Natural killer cell (primary cell): ENCODE measurements around the gene FOXA2. TPM values are rescaled to one million over a fixed set of nuclear protein-coding genes. Genes with fewer than 3 reads are reported as not detected.

Experiments
- ATAC-seq, 3 donors: fragments of 150-1000 bp in 2 of 3; fragments of 200-7000 bp in 1 of 3; cut with Tn5 transposase; 1 replicate in 1 of 3; 2 replicates in 2 of 3; pipeline ENCODE4 v1.10.0; 2021; ENCODE audit warnings: mild to moderate bottlenecking in 2 of 3, moderate library complexity in 2 of 3
- DNase-seq, 2 donors: peaks; one replicate each; pipeline versions ENCODE4 v3.0.0 to v3.0.0-alpha.2; 2013 to 2021; ENCODE audit warnings: mixed read lengths in 1 of 2
- H3K27ac ChIP-seq: one replicate; pipeline ENCODE4 v1.5.1; 2013; ENCODE audit warnings: mild to moderate bottlenecking, low read length
- H3K27me3 ChIP-seq: one replicate; pipeline ENCODE4 v1.6.1; 2013; ENCODE audit warnings: low read length; ENCODE audit not compliant: control insufficient read depth, insufficient read depth
- H3K36me3 ChIP-seq: one replicate; pipeline ENCODE4 v1.6.1; 2013; ENCODE audit warnings: low read length; ENCODE audit not compliant: control insufficient read depth, insufficient read depth
- H3K4me1 ChIP-seq: one replicate; pipeline ENCODE4 v1.6.1; 2013; ENCODE audit warnings: low read length; ENCODE audit not compliant: control insufficient read depth, insufficient read depth
- H3K4me3 ChIP-seq: one replicate; pipeline ENCODE4 v1.5.1; 2013; ENCODE audit warnings: low read length
- H3K9me3 ChIP-seq: one replicate; pipeline ENCODE4 v1.6.1; 2013; ENCODE audit warnings: low read length; ENCODE audit not compliant: control insufficient read depth, insufficient read depth
- H3K27ac Mint-ChIP-seq, 2 donors: one replicate each; pipeline ENCODE4 v1.8.0; 2022; ENCODE audit warnings: mild to moderate bottlenecking in 2 of 2, mixed read lengths in 2 of 2, moderate library complexity in 1 of 2
- H3K27me3 Mint-ChIP-seq, 2 donors: one replicate each; pipeline ENCODE4 v1.8.0; 2022; ENCODE audit warnings: low read depth in 2 of 2, mixed read lengths in 2 of 2
- H3K36me3 Mint-ChIP-seq: one replicate; pipeline ENCODE4 v1.8.0; 2022; ENCODE audit warnings: mixed read lengths
- H3K4me1 Mint-ChIP-seq, 2 donors: one replicate each; pipeline ENCODE4 v1.8.0; 2022; ENCODE audit warnings: mixed read lengths in 2 of 2
- H3K4me3 Mint-ChIP-seq: one replicate; pipeline ENCODE4 v1.8.0; 2022; ENCODE audit warnings: mild to moderate bottlenecking, moderate library complexity, mixed read lengths
- H3K9me3 Mint-ChIP-seq, 2 donors: one replicate each; pipeline ENCODE4 v1.8.0; 2022; ENCODE audit warnings: mixed read lengths in 2 of 2
- WGBS: methylation state at CpG from one replicate; pipeline ENCODE4 v1.1.7; 2013; ENCODE audit warnings: missing lambda C conversion rate; ENCODE audit not compliant: insufficient coverage; 5-methylcytosine and 5-hydroxymethylcytosine counted together
- intact Hi-C: fragments of 100-400 bp; cut with micrococcal nuclease; formaldehyde crosslinking; loops from one replicate; pipeline ENCODE4 v1.14.2; 2022
- total RNA-seq, 4 donors: library from RNA; stranded (reverse); fragments of 120-200 nt in 1 of 4; gene quantifications; one replicate each; pipeline versions ENCODE4 v1.2.3 to v1.2.4, GENCODE V29; 2013 to 2022
- TF ChIP-seq, protein P1 (sequence below): fragments of 200-600 bp; IDR thresholded peaks from one replicate; pipeline ENCODE4 v1.8.0; 2022; ENCODE audit warnings: antibody characterized with exemption

FOXA2 gene
- total RNA-seq, 3 donors from 2014 or later (not counting 1 experiment from before 2014, with no cell fraction given), result not detected

GRCh38 chr20:22542427-22542826, 41.9 kb downstream of the FOXA2 start:
- TF ChIP-seq, protein P1, sequence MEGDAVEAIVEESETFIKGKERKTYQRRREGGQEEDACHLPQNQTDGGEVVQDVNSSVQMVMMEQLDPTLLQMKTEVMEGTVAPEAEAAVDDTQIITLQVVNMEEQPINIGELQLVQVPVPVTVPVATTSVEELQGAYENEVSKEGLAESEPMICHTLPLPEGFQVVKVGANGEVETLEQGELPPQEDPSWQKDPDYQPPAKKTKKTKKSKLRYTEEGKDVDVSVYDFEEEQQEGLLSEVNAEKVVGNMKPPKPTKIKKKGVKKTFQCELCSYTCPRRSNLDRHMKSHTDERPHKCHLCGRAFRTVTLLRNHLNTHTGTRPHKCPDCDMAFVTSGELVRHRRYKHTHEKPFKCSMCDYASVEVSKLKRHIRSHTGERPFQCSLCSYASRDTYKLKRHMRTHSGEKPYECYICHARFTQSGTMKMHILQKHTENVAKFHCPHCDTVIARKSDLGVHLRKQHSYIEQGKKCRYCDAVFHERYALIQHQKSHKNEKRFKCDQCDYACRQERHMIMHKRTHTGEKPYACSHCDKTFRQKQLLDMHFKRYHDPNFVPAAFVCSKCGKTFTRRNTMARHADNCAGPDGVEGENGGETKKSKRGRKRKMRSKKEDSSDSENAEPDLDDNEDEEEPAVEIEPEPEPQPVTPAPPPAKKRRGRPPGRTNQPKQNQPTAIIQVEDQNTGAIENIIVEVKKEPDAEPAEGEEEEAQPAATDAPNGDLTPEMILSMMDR, result no peak
- ATAC-seq, result no peak
- intact Hi-C loops, result no loop called here

GRCh38 chr20:22540832-22541231, 43.5 kb downstream of the FOXA2 start:
- Mint-ChIP-seq H3K36me3 (no peaks in the 10 kb centered on the region), H3K4me3 (no peak overlapping the region), H3K9me3 (peaks cover 6 to 9% of the 10 kb centered on the region in 2 donors), H3K27ac (no peak overlapping the region), H3K27me3 (peaks cover 0 to 4% of the 10 kb centered on the region in 2 donors), H3K4me1 (no peaks in the 10 kb centered on the region)
- TF ChIP-seq, protein P1, result no peak
- Histone ChIP-seq H3K4me3 (no peak overlapping the region), H3K27me3 (no peaks in the 10 kb centered on the region), H3K36me3 (no peaks in the 10 kb centered on the region), H3K4me1 (no peaks in the 10 kb centered on the region), H3K27ac (no peak overlapping the region), H3K9me3 (no peaks in the 10 kb centered on the region)
- intact Hi-C loops, result no loop called here
- ATAC-seq (no peak), DNase-seq (no peak)
- 68% methylated on average over 10 of the region's 10 CpGs for WGBS

More at GRCh38 chr20:22542427-22542826, 41.9 kb downstream of the FOXA2 start:
- Histone ChIP-seq H3K27ac (no peak overlapping the region), H3K9me3 (no peaks in the 10 kb centered on the region), H3K4me3 (no peak overlapping the region), H3K4me1 (no peaks in the 10 kb centered on the region), H3K36me3 (no peaks in the 10 kb centered on the region), H3K27me3 (no peaks in the 10 kb centered on the region)
- Mint-ChIP-seq H3K4me3 (no peak overlapping the region), H3K27ac (no peak overlapping the region), H3K36me3 (no peaks in the 10 kb centered on the region), H3K9me3 (peaks cover 3 to 7% of the 10 kb centered on the region in 2 donors), H3K4me1 (no peaks in the 10 kb centered on the region), H3K27me3 (peaks cover 0 to 2% of the 10 kb centered on the region in 2 donors)
- no peak for DNase-seq
- WGBS, result no CpG with 5 or more reads among the region's 1 CpG

DNA sequence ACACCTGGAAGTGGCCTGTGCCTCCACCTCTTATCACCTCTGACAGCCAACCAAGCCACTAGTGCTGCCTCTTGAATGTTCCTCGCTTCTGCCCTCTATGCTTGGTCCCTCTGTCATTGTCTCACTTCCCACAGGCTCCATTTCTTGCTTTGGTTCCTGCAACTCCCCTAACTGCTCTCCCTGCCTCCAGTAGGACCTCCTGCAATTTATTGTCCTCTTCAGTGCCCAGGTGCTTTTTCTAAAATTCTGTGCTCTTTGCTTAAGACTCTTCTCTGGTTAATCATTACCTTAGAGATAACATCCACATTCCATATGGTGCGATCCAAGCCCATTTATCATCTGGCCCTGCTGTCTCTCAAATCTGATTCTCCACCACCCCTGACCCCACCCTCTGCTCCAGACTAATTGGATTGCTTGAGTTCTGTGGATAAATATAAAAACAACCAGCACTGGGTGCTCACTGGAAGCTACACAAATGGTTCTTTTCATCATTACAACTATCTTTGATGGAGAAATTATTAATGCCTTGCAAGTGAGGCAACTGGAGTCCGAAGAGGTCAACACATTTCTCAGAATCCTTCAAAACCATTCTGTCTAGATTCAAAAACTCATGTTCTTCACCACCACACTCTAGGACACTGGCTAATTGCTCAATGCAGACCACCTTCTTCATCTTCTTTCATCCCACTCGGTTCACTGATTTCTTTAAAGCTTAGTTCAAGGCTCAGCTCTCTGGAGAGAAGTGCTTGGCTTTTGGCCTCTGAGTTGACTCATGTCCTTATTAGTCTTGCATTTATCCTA, 47.2 kb downstream of the FOXA2 start:
- Mint-ChIP-seq H3K9me3 (peaks cover 6% of the 10 kb centered on the region in 2 donors), H3K27ac (no peak overlapping the region), H3K4me1 (no peaks in the 10 kb centered on the region), H3K27me3 (peaks cover 0 to 4% of the 10 kb centered on the region in 2 donors), H3K36me3 (no peaks in the 10 kb centered on the region), H3K4me3 (no peak overlapping the region)
- no peaks in the 10 kb centered on the region for H3K9me3 ChIP-seq
- H3K27me3 ChIP-seq, result no peaks in the 10 kb centered on the region
- TF ChIP-seq, protein P1, result no peak
- H3K27ac ChIP-seq, result no peak overlapping the region
- intact Hi-C loops, result no loop called here
- 88% methylated on average over 4 of the region's 4 CpGs for WGBS
- no peaks in the 10 kb centered on the region for H3K36me3 ChIP-seq
- no peak for DNase-seq
- no peak overlapping the region for H3K4me3 ChIP-seq
- no peak for ATAC-seq
- H3K4me1 ChIP-seq, result no peaks in the 10 kb centered on the region
